ENCODE data around the gene DNM3. TPM values are rescaled to one million over a fixed set of nuclear protein-coding genes. Genes with fewer than 3 reads are reported as not detected.

DNM3 gene
- total and polyA plus RNA-seq, 9 donors = 3.1 to 6.5 (median 4.4) TPM

DNA sequence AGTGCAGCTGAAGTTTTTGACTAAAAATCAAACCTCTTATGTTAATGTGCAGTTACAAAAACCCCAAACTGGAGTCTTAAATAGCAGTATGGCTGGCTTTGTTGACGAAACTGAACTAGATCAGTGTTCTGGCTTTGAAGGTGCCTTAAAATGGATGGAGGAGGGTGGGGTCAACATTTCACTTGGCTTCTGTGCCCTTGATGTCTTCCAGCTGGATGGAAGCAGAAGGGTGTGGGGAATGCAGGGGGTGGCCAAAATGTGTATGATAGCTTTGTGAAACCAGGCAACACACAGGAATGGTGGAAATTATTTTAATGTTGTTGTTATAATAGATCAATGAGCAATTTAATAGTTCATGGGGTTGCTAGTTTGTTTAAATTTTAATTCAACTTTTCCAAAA, 482.4 kb downstream of the DNM3 start:
- TF ChIP-seq, protein P1, sequence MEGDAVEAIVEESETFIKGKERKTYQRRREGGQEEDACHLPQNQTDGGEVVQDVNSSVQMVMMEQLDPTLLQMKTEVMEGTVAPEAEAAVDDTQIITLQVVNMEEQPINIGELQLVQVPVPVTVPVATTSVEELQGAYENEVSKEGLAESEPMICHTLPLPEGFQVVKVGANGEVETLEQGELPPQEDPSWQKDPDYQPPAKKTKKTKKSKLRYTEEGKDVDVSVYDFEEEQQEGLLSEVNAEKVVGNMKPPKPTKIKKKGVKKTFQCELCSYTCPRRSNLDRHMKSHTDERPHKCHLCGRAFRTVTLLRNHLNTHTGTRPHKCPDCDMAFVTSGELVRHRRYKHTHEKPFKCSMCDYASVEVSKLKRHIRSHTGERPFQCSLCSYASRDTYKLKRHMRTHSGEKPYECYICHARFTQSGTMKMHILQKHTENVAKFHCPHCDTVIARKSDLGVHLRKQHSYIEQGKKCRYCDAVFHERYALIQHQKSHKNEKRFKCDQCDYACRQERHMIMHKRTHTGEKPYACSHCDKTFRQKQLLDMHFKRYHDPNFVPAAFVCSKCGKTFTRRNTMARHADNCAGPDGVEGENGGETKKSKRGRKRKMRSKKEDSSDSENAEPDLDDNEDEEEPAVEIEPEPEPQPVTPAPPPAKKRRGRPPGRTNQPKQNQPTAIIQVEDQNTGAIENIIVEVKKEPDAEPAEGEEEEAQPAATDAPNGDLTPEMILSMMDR (IDR thresholded peaks at IDR 0.05) = no peak
- TF ChIP-seq EP300 (IDR thresholded peaks at IDR 0.05) (no peak), POLR2A (IDR thresholded peaks at IDR 0.05) (no peak)
- no peak overlapping the region for H3K27ac ChIP-seq
- no peak overlapping the region for H3K4me3 ChIP-seq
- WGBS, 3 donors = 59 to 75% (median 65%) methylated on average over 1 of the region's 1 CpG
- no peak for DNase-seq
- H3K4me1 ChIP-seq (ENCODE audit: insufficient read depth) = peaks cover 16% of the 10 kb centered on the region
- H3K27me3 ChIP-seq = no peaks in the 10 kb centered on the region
- no peaks in the 10 kb centered on the region for H3K9me3 ChIP-seq
- intact Hi-C loops (cut with DNase I) = no loop called here
- no peaks in the 10 kb centered on the region for H3K36me3 ChIP-seq

DNA sequence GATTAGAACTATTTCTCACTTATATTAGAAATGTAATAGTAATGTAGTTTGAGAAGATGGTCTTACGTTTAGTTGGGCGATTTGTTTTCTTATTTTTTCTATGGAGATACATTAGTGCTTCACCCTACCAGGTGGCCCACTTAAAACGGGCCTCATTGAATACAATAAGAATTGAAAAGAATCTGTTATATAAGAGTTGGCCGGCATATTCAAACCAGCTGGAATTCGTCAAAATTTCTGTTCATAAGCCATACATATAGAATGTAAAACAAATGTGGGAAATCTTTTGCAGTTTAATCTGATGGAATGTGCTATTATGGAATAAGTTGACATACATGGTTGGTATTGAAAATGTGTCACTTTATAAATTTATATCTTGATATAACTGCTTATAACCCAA, 482.8 kb downstream of the DNM3 start:
- H3K27me3 ChIP-seq = no peaks in the 10 kb centered on the region
- WGBS, 3 donors = 86 to 92% (median 89%) methylated on average over 5 of the region's 5 CpGs
- no peak for DNase-seq
- no peaks in the 10 kb centered on the region for H3K9me3 ChIP-seq
- no peak overlapping the region for H3K4me3 ChIP-seq
- H3K4me1 ChIP-seq (ENCODE audit: insufficient read depth) = peaks cover 16% of the 10 kb centered on the region
- TF ChIP-seq, protein P1 (IDR thresholded peaks at IDR 0.05) = no peak
- TF ChIP-seq POLR2A (IDR thresholded peaks at IDR 0.05) (no peak), EP300 (IDR thresholded peaks at IDR 0.05) (no peak)
- no peak overlapping the region for H3K27ac ChIP-seq
- intact Hi-C loops (cut with DNase I) = no loop called here
- no peaks in the 10 kb centered on the region for H3K36me3 ChIP-seq

- H3K27me3 ChIP-seq = no peaks in the 10 kb centered on the region
- DNase-seq = no peak
- no peak overlapping the region for H3K27ac ChIP-seq
- no peaks in the 10 kb centered on the region for H3K36me3 ChIP-seq
- no peak for TF ChIP-seq EP300 (IDR thresholded peaks at IDR 0.05)
- TF ChIP-seq, protein P1 (IDR thresholded peaks at IDR 0.05) = no peak
- no peak for TF ChIP-seq POLR2A (IDR thresholded peaks at IDR 0.05)
- 82 to 100% (median 98%) methylated on average over 1 of the region's 1 CpG for WGBS, 3 donors
- no peaks in the 10 kb centered on the region for H3K9me3 ChIP-seq
- H3K4me3 ChIP-seq = no peak overlapping the region
- intact Hi-C loops (cut with DNase I) = no loop called here
- H3K4me1 ChIP-seq (ENCODE audit: insufficient read depth) = peaks cover 16% of the 10 kb centered on the region
Observed at GRCh38 chr1:172324761-172325160, 483.5 kb downstream of the DNM3 start.

GRCh38 chr1:172325531-172325930, 484.2 kb downstream of the DNM3 start:
- intact Hi-C loops (cut with DNase I) = no loop called here
- no peaks in the 10 kb centered on the region for H3K36me3 ChIP-seq
- no peaks in the 10 kb centered on the region for H3K9me3 ChIP-seq
- H3K27me3 ChIP-seq = no peaks in the 10 kb centered on the region
- 71 to 79% (median 78%) methylated on average over 2 of the region's 2 CpGs for WGBS, 3 donors
- TF ChIP-seq POLR2A (IDR thresholded peaks at IDR 0.05) (no peak), EP300 (IDR thresholded peaks at IDR 0.05) (no peak)
- TF ChIP-seq, protein P1 (IDR thresholded peaks at IDR 0.05) = no peak
- no peak overlapping the region for H3K27ac ChIP-seq
- DNase-seq = no peak
- peaks cover 15% of the 10 kb centered on the region for H3K4me1 ChIP-seq (ENCODE audit: insufficient read depth)
- H3K4me3 ChIP-seq = no peak overlapping the region
